Suprapubic skin (tissue), 4 donors: ENCODE data around the gene ITPR2. TPM values are rescaled to one million over a fixed set of nuclear protein-coding genes. Genes with fewer than 3 reads are reported as not detected.

Experiments
- DNase-seq, 2 donors: peaks; one replicate each; pipeline ENCODE4 v3.0.0-alpha.2; 2019; ENCODE audit warnings: low spot score in 2 of 2
- H3K27ac ChIP-seq: fragments of 200-600 bp; sonication (generic); one replicate; pipeline ENCODE4 v1.5.1; 2019
- H3K27me3 ChIP-seq: fragments of 200-600 bp; sonication (generic); one replicate; pipeline ENCODE4 v1.5.1; 2019
- H3K36me3 ChIP-seq: fragments of 200-600 bp; sonication (generic); one replicate; pipeline ENCODE4 v1.5.1; 2019
- H3K4me1 ChIP-seq: fragments of 200-600 bp; sonication (generic); one replicate; pipeline ENCODE4 v1.5.1; 2019
- H3K4me3 ChIP-seq: fragments of 200-600 bp; sonication (generic); one replicate; pipeline ENCODE4 v1.5.1; 2019; ENCODE audit warnings: mild to moderate bottlenecking
- H3K9me3 ChIP-seq: fragments of 200-600 bp; sonication (generic); one replicate; pipeline ENCODE4 v1.5.1; 2019
- EP300 ChIP-seq: sonication (generic); formaldehyde crosslinking; IDR thresholded peaks from one replicate; pipeline ENCODE4 v1.6.1; 2017; ENCODE audit warnings: antibody characterized with exemption
- POLR2A ChIP-seq, 2 donors: fragments of 450-650 bp; IDR thresholded peaks; one replicate each; pipeline ENCODE4 v1.6.1; 2017; ENCODE audit warnings: antibody characterized with exemption in 2 of 2, mild to moderate bottlenecking in 2 of 2, moderate library complexity in 2 of 2
- POLR2AphosphoS5 ChIP-seq, 3 donors: sonication (generic); formaldehyde crosslinking; IDR thresholded peaks; one replicate each; pipeline ENCODE4 v1.6.1; 2017; ENCODE audit warnings: antibody characterized with exemption in 3 of 3
- WGBS: methylation state at CpG from one replicate; pipeline ENCODE4 v1.1.5; 2018; 5-methylcytosine and 5-hydroxymethylcytosine counted together
- total RNA-seq, 4 donors: library from RNA; depleted of rRNA; stranded (reverse); fragments of >200 nt; gene quantifications; one replicate each; pipeline ENCODE4 v1.1.0, GENCODE V29; 2016
- TF ChIP-seq, protein P1 (sequence below), 2 donors: fragments of 200-600 bp in 1 of 2; fragments of 450-650 bp in 1 of 2; sonication (generic) in 1 of 2; IDR thresholded peaks; one replicate each; pipeline ENCODE4 v1.5.1; 2016 to 2019; ENCODE audit warnings: antibody characterized with exemption in 2 of 2, mild to moderate bottlenecking in 1 of 2, moderate library complexity in 1 of 2

Gene ITPR2
- total RNA-seq, 4 donors from 2014 or later, result 59.6 to 159 (median 72.1) TPM

DNA sequence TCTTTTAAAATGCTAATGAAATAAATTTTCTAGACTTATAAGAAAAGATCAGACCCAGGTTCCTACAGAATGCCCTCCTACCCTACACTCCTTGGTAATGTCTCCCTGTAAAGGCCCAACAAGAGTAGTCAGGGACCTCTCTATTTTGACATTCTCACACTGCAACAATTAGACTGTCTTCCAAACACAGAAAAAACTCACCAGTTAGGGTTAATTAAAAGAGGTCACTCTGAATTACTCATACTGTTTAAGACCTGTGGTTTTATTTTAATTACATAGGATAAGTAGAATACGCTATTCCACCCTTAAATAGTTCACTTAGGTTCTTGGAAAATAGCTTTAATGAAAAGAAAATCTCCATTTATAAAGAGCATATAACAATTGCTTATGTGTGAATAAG is 142.4 kb downstream of the ITPR2 start:
- Histone ChIP-seq H3K36me3 (peaks cover 10% of the 10 kb centered on the region), H3K4me3 (no peak overlapping the region), H3K27ac (no peak overlapping the region), H3K4me1 (no peaks in the 10 kb centered on the region), H3K9me3 (no peaks in the 10 kb centered on the region), H3K27me3 (no peaks in the 10 kb centered on the region)
- TF ChIP-seq EP300 (no peak), POLR2A (IDR thresholded peaks at IDR 0.05) (no peak), POLR2AphosphoS5 (IDR thresholded peaks at IDR 0.05) (no peak)
- TF ChIP-seq, protein P1, sequence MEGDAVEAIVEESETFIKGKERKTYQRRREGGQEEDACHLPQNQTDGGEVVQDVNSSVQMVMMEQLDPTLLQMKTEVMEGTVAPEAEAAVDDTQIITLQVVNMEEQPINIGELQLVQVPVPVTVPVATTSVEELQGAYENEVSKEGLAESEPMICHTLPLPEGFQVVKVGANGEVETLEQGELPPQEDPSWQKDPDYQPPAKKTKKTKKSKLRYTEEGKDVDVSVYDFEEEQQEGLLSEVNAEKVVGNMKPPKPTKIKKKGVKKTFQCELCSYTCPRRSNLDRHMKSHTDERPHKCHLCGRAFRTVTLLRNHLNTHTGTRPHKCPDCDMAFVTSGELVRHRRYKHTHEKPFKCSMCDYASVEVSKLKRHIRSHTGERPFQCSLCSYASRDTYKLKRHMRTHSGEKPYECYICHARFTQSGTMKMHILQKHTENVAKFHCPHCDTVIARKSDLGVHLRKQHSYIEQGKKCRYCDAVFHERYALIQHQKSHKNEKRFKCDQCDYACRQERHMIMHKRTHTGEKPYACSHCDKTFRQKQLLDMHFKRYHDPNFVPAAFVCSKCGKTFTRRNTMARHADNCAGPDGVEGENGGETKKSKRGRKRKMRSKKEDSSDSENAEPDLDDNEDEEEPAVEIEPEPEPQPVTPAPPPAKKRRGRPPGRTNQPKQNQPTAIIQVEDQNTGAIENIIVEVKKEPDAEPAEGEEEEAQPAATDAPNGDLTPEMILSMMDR (IDR thresholded peaks at IDR 0.05), result no peak
- no peak for DNase-seq
- WGBS, result 90% methylated on average over 1 of the region's 1 CpG

DNA sequence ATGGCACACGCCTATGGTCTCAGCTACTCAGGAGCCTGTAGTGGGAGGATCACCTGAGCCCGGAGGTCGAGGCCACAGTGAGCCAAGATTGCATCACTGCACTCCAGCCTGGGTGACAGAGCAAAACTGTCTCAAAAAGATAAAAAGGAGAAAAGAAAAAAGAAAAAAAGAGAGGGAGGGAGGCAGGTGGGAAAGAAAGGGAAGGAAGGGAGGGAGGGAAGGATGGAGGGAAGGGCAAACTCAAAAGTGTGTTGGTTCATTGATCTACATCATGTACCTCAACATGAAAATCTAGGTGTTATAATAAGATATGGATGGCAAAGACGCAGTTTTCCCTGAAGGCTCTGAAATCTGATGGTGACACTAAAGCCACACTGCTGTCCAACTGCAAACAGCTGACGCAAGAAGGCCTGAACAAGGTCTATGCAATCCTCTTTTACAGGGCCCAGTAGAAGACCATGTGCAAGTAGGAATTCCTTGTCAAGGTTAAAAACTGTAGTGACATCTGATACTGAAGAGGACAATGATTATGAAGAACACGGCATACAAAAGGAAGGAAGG is 143.6 kb downstream of the ITPR2 start:
- Histone ChIP-seq H3K9me3 (no peaks in the 10 kb centered on the region), H3K4me1 (no peaks in the 10 kb centered on the region), H3K4me3 (no peak overlapping the region), H3K27me3 (no peaks in the 10 kb centered on the region), H3K36me3 (peaks cover 16% of the 10 kb centered on the region), H3K27ac (no peak overlapping the region)
- WGBS, result 79% methylated on average over 6 of the region's 6 CpGs
- TF ChIP-seq EP300, result no peak
- TF ChIP-seq POLR2A (IDR thresholded peaks at IDR 0.05), result no peak
- TF ChIP-seq, protein P1 (IDR thresholded peaks at IDR 0.05), result no peak
- TF ChIP-seq POLR2AphosphoS5 (IDR thresholded peaks at IDR 0.05), result no peak
- no peak for DNase-seq

DNA sequence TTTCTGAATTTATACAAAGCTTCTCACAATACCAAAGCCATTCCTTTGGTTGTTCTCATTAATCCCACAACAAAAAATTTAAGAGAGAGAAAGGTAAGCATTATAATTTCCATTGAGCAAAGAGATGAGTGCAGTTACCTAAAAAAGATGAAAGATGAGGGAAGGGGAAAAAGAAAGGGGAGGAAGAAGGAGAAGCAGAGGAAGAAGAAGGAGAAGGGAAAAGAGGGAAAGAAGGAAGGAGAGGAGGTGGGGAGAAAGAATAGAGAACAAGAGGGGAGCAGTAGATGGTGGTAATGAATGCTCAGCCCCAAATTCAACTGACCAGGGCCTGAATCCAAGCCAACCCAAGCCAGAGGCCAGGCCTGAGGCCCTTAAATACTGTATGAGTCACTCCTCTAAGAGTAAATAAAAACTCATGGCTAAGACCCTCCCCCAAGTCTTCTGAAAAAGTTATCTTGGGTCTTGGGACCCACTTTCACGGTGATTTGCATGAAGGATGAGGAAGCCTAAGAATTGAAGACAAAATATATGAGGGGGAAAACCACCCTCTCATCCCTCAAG is 144.6 kb downstream of the ITPR2 start:
- no peaks in the 10 kb centered on the region for H3K4me1 ChIP-seq
- no peak overlapping the region for H3K4me3 ChIP-seq
- no peak for DNase-seq
- TF ChIP-seq POLR2A (IDR thresholded peaks at IDR 0.05), result no peak
- no peak for TF ChIP-seq POLR2AphosphoS5 (IDR thresholded peaks at IDR 0.05)
- TF ChIP-seq, protein P1 (IDR thresholded peaks at IDR 0.05), result no peak
- no peak for TF ChIP-seq EP300
- H3K9me3 ChIP-seq, result no peaks in the 10 kb centered on the region
- 91% methylated on average over 1 of the region's 1 CpG for WGBS
- no peak overlapping the region for H3K27ac ChIP-seq
- no peaks in the 10 kb centered on the region for H3K27me3 ChIP-seq
- peaks cover 21% of the 10 kb centered on the region for H3K36me3 ChIP-seq

DNA sequence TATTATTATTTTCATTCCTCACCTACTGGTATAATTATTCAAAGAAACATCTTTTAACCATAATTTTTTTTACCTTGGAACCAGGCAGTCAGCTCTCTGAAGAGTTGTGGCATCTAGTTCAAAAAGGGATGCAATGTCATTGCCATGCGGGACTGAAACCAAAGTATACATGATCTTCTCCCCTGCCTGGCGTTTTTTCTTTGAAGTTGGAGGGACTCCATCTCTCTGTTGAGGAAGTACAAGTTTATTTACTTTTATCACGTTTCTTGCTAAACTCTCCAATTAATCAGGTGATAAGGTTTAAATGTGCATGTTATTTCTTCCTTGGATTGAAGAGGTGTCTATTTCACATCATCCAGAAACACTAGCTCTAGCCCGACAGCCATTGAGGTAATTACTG is 146.6 kb downstream of the ITPR2 start:
- Histone ChIP-seq H3K27ac (no peak overlapping the region), H3K27me3 (no peaks in the 10 kb centered on the region), H3K4me3 (no peak overlapping the region), H3K4me1 (no peaks in the 10 kb centered on the region), H3K36me3 (peaks cover 40% of the 10 kb centered on the region), H3K9me3 (no peaks in the 10 kb centered on the region)
- no peak for DNase-seq
- TF ChIP-seq, protein P1 (IDR thresholded peaks at IDR 0.05), result no peak
- no peak for TF ChIP-seq POLR2A (IDR thresholded peaks at IDR 0.05)
- 72% methylated on average over 4 of the region's 4 CpGs for WGBS

DNA sequence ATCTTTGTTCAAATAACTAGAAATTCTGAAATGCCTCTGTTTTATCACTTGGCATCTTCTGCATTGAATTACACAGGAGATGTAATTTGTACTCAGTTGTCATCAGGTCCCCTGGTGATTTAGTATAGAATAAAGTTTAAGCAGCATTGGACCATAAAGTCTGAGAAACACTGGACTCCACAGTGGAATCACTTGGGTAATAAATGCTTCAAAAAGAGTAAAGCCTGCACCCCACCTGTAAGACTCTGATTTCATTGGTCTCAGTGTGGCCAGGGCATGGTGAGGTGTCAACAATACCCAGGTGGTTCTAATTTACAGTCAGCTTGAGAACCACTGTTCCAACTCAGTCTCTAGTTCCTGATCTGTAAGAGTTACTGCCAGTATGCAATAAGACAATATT is 148.9 kb downstream of the ITPR2 start:
- DNase-seq, result no peak
- Histone ChIP-seq H3K36me3 (peaks cover 40% of the 10 kb centered on the region), H3K27ac (no peak overlapping the region), H3K27me3 (no peaks in the 10 kb centered on the region), H3K9me3 (no peaks in the 10 kb centered on the region), H3K4me3 (no peak overlapping the region), H3K4me1 (no peaks in the 10 kb centered on the region)
- TF ChIP-seq POLR2AphosphoS5 (IDR thresholded peaks at IDR 0.05) (no peak), EP300 (no peak), POLR2A (IDR thresholded peaks at IDR 0.05) (no peak)
- TF ChIP-seq, protein P1 (IDR thresholded peaks at IDR 0.05), result no peak
